Smooth muscle cell (in vitro differentiated cells): ENCODE results near the gene FAM24B. TPM values are rescaled to one million over a fixed set of nuclear protein-coding genes. Genes with fewer than 3 reads are reported as not detected.

Source experiments
- DNase-seq: peaks from one replicate; lab custom pipeline; 2025; ENCODE audit not compliant: unreplicated experiment; lab: John Stamatoyannopoulos, UW
- H2AFZ ChIP-seq: fragments of 200-600 bp; sonication (generic); 2 replicates; pipeline ENCODE4 v1.6.0; 2016; ENCODE audit warnings: antibody characterized with exemption, low read depth, mild to moderate bottlenecking
- H3F3A ChIP-seq: fragments of 200-600 bp; sonication (generic); 2 replicates; pipeline ENCODE4 v1.6.0; 2017; ENCODE audit warnings: antibody characterized with exemption, low read depth
- H3K27ac ChIP-seq: fragments of 200-600 bp; sonication (generic); 2 replicates; pipeline ENCODE4 v1.5.1; 2016; ENCODE audit warnings: low read depth, mild to moderate bottlenecking
- H3K27me3 ChIP-seq: fragments of 200-600 bp; sonication (generic); 2 replicates; pipeline ENCODE4 v1.6.1; 2016; ENCODE audit warnings: low read depth, mild to moderate bottlenecking
- H3K36me3 ChIP-seq: fragments of 200-600 bp; sonication (generic); 2 replicates; pipeline ENCODE4 v1.5.1; 2016; ENCODE audit warnings: low read depth
- H3K4me1 ChIP-seq: fragments of 200-600 bp; sonication (generic); 2 replicates; pipeline ENCODE4 v1.5.1; 2016; ENCODE audit warnings: low read depth
- H3K4me2 ChIP-seq: fragments of 200-600 bp; sonication (generic); 2 replicates; pipeline ENCODE4 v1.6.0; 2016; ENCODE audit warnings: mild to moderate bottlenecking
- H3K4me3 ChIP-seq: fragments of 200-600 bp; sonication (generic); 2 replicates; pipeline ENCODE4 v1.5.1; 2016; ENCODE audit warnings: mild to moderate bottlenecking
- H3K79me2 ChIP-seq: fragments of 200-600 bp; sonication (generic); 2 replicates; pipeline ENCODE4 v1.6.0; 2016; ENCODE audit warnings: low read depth, mild to moderate bottlenecking
- H3K9ac ChIP-seq: fragments of 200-600 bp; sonication (generic); 2 replicates; pipeline ENCODE4 v1.6.0; 2016; ENCODE audit warnings: low read depth
- H3K9me3 ChIP-seq: fragments of 200-600 bp; sonication (generic); replicated peaks from 2 replicates; pipeline ENCODE4 v1.5.1; 2016; ENCODE audit warnings: low read depth
- H4K20me1 ChIP-seq: fragments of 200-600 bp; sonication (generic); 2 replicates; pipeline ENCODE4 v1.6.0; 2016; ENCODE audit warnings: low read depth
- WGBS: methylation state at CpG from one replicate; pipeline ENCODE4 v1.1.7; 2016; ENCODE audit warnings: low lambda C conversion rate; 5-methylcytosine and 5-hydroxymethylcytosine counted together
- polyA plus RNA-seq: library from polyadenylated mRNA; unstranded; fragments of >200 nt; fragmentation: Nextera tagmentation; extraction: Ambion mirVana; gene quantifications from 2 replicates; pipeline ENCODE4 v1.2.1, GENCODE V29; 2016
- total RNA-seq: library from RNA; depleted of rRNA; stranded (reverse); fragments of >200 nt; gene quantifications from 2 replicates; pipeline ENCODE4 v1.2.3, GENCODE V29; 2014
- TF ChIP-seq, protein P1 (sequence below): fragments of 200-600 bp; sonication (generic); IDR thresholded peaks from 2 replicates; pipeline ENCODE4 v1.5.1; 2017; ENCODE audit warnings: borderline replicate concordance, mild to moderate bottlenecking, antibody characterized with exemption; ENCODE audit not compliant: insufficient read depth, poor library complexity, severe bottlenecking

The FAM24B gene
- total and polyA plus RNA-seq, 2 experiments from 2014 or later: not detected

DNA sequence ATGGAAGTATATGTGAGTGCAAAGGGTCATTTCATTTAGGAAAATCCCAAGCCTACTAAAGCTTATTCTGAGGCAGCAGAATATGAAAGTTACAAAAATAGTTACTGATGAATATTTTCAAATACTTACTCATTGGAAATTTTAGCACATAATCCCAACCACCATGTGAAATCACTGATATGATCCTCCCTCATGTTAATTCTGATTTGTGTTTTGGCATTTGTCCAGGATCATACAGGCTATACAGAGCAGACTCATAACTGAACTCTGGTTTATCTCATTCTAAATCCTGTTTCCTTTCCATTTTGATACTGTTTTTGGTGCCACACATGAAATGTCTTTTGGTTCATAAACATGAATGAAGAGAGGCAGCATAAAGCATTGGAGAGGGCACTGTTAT is 3.4 kb upstream of the FAM24B start:
- H3K79me2 ChIP-seq: no peaks in the 10 kb centered on the region
- H3K27me3 ChIP-seq: peaks cover 27% of the 10 kb centered on the region
- no peaks in the 10 kb centered on the region for H3F3A ChIP-seq
- TF ChIP-seq, protein P1, sequence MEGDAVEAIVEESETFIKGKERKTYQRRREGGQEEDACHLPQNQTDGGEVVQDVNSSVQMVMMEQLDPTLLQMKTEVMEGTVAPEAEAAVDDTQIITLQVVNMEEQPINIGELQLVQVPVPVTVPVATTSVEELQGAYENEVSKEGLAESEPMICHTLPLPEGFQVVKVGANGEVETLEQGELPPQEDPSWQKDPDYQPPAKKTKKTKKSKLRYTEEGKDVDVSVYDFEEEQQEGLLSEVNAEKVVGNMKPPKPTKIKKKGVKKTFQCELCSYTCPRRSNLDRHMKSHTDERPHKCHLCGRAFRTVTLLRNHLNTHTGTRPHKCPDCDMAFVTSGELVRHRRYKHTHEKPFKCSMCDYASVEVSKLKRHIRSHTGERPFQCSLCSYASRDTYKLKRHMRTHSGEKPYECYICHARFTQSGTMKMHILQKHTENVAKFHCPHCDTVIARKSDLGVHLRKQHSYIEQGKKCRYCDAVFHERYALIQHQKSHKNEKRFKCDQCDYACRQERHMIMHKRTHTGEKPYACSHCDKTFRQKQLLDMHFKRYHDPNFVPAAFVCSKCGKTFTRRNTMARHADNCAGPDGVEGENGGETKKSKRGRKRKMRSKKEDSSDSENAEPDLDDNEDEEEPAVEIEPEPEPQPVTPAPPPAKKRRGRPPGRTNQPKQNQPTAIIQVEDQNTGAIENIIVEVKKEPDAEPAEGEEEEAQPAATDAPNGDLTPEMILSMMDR: no peak
- no peak overlapping the region for H3K27ac ChIP-seq
- H3K4me3 ChIP-seq: no peak overlapping the region
- no peak overlapping the region for H3K4me2 ChIP-seq
- no peak overlapping the region for H2AFZ ChIP-seq
- no peaks in the 10 kb centered on the region for H3K36me3 ChIP-seq
- DNase-seq: no peak
- H3K4me1 ChIP-seq: no peaks in the 10 kb centered on the region
- H3K9ac ChIP-seq: no peak overlapping the region
- H4K20me1 ChIP-seq: no peaks in the 10 kb centered on the region
- H3K9me3 ChIP-seq: no peaks in the 10 kb centered on the region

DNA sequence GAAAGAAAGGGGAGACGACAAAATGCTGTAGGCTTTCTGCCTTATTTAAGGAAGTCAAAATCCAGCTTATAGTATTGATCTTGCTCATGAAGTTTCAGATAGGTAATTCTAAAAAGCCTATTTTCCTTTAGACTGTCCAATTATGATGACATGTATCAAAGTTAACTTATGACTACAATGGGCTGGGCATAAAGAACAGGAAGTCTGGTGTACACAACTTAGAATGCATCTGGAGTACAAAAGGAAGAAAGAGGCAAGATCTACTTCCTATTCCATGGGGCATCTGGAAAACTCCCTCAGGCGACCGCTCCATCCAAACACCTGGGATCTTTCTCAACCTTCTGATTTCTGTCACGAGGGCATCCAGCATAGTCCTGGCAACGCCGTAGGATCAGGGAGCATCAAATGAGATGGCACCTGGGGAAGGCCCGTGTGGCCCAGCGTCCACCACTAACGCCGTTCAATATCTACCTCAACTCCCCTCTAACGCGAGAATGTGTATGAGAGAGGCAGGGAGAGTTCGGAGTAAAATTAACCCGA is 512 bp downstream of the FAM24B start:
- H2AFZ ChIP-seq: no peak overlapping the region

DNA sequence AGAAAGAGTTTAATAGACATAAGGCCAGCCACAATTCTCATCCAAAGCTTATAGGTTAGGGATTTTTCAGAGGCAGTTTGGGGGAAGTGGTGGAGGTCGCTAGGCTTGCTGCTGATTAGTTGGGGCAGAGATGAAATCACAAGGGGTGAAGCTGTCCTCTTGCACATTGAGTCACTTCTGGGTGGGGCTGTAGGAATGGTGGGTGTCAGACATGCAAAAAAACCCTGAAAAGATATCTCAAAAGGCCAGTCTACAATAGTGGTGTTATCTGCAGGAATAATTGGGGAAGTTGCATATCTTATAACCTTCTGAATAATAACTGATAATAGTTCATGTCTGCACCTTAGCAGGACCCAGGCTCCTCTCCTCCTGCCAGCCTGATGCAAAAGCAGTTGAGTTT is 2.1 kb downstream of the FAM24B start:
- no peaks in the 10 kb centered on the region for H4K20me1 ChIP-seq
- TF ChIP-seq, protein P1: no peak
- H3K4me1 ChIP-seq: peaks cover 14% of the 10 kb centered on the region
- H3F3A ChIP-seq: no peaks in the 10 kb centered on the region
- no peak overlapping the region for H3K27ac ChIP-seq
- no peak overlapping the region for H3K4me2 ChIP-seq
- no peak overlapping the region for H2AFZ ChIP-seq
- DNase-seq: no peak
- peaks cover 32% of the 10 kb centered on the region for H3K27me3 ChIP-seq
- 43% methylated on average over 1 of the region's 1 CpG for WGBS
- no peaks in the 10 kb centered on the region for H3K9me3 ChIP-seq
- H3K79me2 ChIP-seq: no peaks in the 10 kb centered on the region
- H3K4me3 ChIP-seq: no peak overlapping the region
- no peak overlapping the region for H3K9ac ChIP-seq
- no peaks in the 10 kb centered on the region for H3K36me3 ChIP-seq

More for the DNA sequence above, 512 bp downstream of the FAM24B start:
- TF ChIP-seq, protein P1: no peak
- no peaks in the 10 kb centered on the region for H3K36me3 ChIP-seq
- H3K4me3 ChIP-seq: no peak overlapping the region
- peaks cover 32% of the 10 kb centered on the region for H3K27me3 ChIP-seq
- 96% methylated on average over 14 of the region's 14 CpGs for WGBS
- H3K9me3 ChIP-seq: no peaks in the 10 kb centered on the region
- no peak overlapping the region for H3K4me2 ChIP-seq
- DNase-seq: no peak
- no peak overlapping the region for H3K27ac ChIP-seq
- H3F3A ChIP-seq: no peaks in the 10 kb centered on the region
- peaks cover 14% of the 10 kb centered on the region for H3K4me1 ChIP-seq
- no peaks in the 10 kb centered on the region for H4K20me1 ChIP-seq
- no peak overlapping the region for H3K9ac ChIP-seq
- no peaks in the 10 kb centered on the region for H3K79me2 ChIP-seq

DNA sequence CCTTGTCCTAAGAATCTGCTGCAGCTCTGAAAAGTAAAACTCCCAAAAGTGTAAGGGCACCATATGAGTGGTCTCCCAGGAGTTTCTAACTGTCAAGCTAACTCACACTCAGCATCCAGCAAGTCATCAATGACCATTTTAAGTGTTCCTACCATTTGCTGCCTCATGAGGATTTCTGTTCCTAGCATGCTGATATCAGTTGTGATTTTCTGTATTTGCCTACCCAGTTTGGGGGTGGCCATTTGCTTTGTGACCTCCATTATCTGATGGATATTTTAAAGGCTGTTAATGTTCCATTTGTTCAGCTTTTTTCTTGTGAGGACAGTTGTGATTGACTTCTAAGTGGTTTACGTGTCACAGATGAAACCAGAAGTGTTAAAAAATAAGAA is 2.9 kb downstream of the FAM24B start:
- Histone ChIP-seq H3K36me3 (no peaks in the 10 kb centered on the region), H3K4me1 (peaks cover 14% of the 10 kb centered on the region), H3K9ac (no peak overlapping the region), H4K20me1 (no peaks in the 10 kb centered on the region), H3F3A (no peaks in the 10 kb centered on the region), H2AFZ (no peak overlapping the region), H3K9me3 (no peaks in the 10 kb centered on the region), H3K27ac (no peak overlapping the region), H3K4me3 (no peak overlapping the region), H3K27me3 (peaks cover 32% of the 10 kb centered on the region), H3K4me2 (no peak overlapping the region), H3K79me2 (no peaks in the 10 kb centered on the region)
- 73% methylated on average over 1 of the region's 1 CpG for WGBS
- DNase-seq: no peak
- TF ChIP-seq, protein P1: no peak
